GM12864 (cell line): ENCODE results near the gene MYADM.

Source experiments
- DNase-seq: peaks from one replicate; pipeline ENCODE4 v3.0.0-alpha.2; 2011; ENCODE audit warnings: low read depth
- H3K4me3 ChIP-seq: 2 replicates; pipeline ENCODE4 v1.5.1; 2011; ENCODE audit warnings: mild to moderate bottlenecking, low read depth, low read length, control low read depth
- TF ChIP-seq, protein P1 (sequence below): IDR thresholded peaks from 2 replicates; pipeline ENCODE4 v1.5.1; 2011; ENCODE audit warnings: low read depth, mild to moderate bottlenecking, moderate library complexity, low read length, control low read depth, inconsistent platforms; ENCODE audit errors: missing control alignments

MYADM gene

GRCh38 chr19:53876651-53877224, 9.1 kb downstream of the MYADM start:
- H3K4me3 ChIP-seq, result no peak overlapping the region
- DNase-seq, result no peak
- TF ChIP-seq, protein P1, sequence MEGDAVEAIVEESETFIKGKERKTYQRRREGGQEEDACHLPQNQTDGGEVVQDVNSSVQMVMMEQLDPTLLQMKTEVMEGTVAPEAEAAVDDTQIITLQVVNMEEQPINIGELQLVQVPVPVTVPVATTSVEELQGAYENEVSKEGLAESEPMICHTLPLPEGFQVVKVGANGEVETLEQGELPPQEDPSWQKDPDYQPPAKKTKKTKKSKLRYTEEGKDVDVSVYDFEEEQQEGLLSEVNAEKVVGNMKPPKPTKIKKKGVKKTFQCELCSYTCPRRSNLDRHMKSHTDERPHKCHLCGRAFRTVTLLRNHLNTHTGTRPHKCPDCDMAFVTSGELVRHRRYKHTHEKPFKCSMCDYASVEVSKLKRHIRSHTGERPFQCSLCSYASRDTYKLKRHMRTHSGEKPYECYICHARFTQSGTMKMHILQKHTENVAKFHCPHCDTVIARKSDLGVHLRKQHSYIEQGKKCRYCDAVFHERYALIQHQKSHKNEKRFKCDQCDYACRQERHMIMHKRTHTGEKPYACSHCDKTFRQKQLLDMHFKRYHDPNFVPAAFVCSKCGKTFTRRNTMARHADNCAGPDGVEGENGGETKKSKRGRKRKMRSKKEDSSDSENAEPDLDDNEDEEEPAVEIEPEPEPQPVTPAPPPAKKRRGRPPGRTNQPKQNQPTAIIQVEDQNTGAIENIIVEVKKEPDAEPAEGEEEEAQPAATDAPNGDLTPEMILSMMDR, result no peak

- H3K4me3 ChIP-seq, result no peak overlapping the region
- TF ChIP-seq, protein P1, result no peak
- DNase-seq, result no peak
These were observed 9.7 kb downstream of the MYADM start for GRCh38 chr19:53877361-53877766.

DNA sequence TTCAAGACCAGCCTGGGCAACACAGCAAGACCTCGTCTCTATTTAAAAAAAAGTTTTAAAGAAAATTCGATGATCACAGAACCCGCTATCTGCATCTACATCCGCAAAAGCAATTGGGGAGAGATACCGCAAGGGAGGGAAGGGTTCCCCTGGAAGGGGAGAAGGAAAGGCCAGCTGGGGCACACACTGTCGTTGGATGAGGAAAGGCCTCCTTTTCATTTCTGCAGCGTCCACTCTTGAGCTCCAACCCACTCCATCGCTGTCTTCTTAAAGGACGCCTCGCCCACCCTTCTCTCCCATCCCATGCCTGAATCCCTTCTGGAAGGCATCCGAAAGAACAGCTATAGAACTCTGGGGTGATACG, 11.1 kb downstream of the MYADM start:
- TF ChIP-seq, protein P1, result no peak
- DNase-seq, result no peak
- H3K4me3 ChIP-seq, result peak overlapping the region; percentile 53

- no peak for DNase-seq
- peak overlapping the region; percentile 53 for H3K4me3 ChIP-seq
- TF ChIP-seq, protein P1, result no peak
These were observed 11.7 kb downstream of the MYADM start for GRCh38 chr19:53879140-53880081.

- TF ChIP-seq, protein P1, result no peak
- DNase-seq, result no peak
- H3K4me3 ChIP-seq, result no peak overlapping the region
These were observed 13.2 kb downstream of the MYADM start for GRCh38 chr19:53880711-53881481.

- H3K4me3 ChIP-seq, result peak within 1 kb of the TSS; percentile 29
- TF ChIP-seq, protein P1, result peak; percentile 48
- DNase-seq, result no peak
These were observed 14.1 kb downstream of the MYADM start, which contains the start of gene PRKCG for GRCh38 chr19:53881482-53882390. PRKCG (plus strand) TSS chr19:53882197; CDS start chr19:53882495, 298 bp downstream.
